Stimulated activated CD8-positive, alpha-beta memory T cell treated with anti-CD3 and anti-CD28 coated beads, Interleukin-7, amount 100 ng/mL, for 48 hours (primary cell): ENCODE data around the gene SMARCD2.
"Not testable (repeated sequence)": the region's sequence is repeated elsewhere in the genome, so short reads cannot be mapped to it uniquely, and the experiment has no call there.

ENCODE experiments used
- DNase-seq, 2 donors: peaks; one replicate each; pipeline ENCODE4 v3.0.0-alpha.2; 2020; ENCODE audit warnings: low read depth in 1 of 2; ENCODE audit errors: extremely low read depth in 1 of 2

The SMARCD2 gene

GRCh38 chr17:63853260-63853659 is 10.8 kb upstream of the SMARCD2 start:
- DNase-seq, result no peak

- DNase-seq, result no peak
These were observed 7.9 kb upstream of the SMARCD2 start for GRCh38 chr17:63850401-63850800.

- DNase-seq, result peak; percentile 89 to 95
These were observed 6.6 kb upstream of the SMARCD2 start for GRCh38 chr17:63848834-63849689.

GRCh38 chr17:63847525-63848249 is 5.2 kb upstream of the SMARCD2 start:
- DNase-seq, result no peak

- no peak for DNase-seq
These were observed 3.0 kb upstream of the SMARCD2 start for GRCh38 chr17:63845509-63845908.

GRCh38 chr17:63843910-63844677 is 1.6 kb upstream of the SMARCD2 start:
- no peak for DNase-seq

- DNase-seq, result not testable (repeated sequence)
These were observed 953 bp upstream of the SMARCD2 start for GRCh38 chr17:63843387-63843888.

- DNase-seq, result no peak
These were observed 329 bp downstream of the SMARCD2 start for GRCh38 chr17:63842173-63842539.

- DNase-seq, result no peak
These were observed 924 bp downstream of the SMARCD2 start for GRCh38 chr17:63841350-63842172.

- no peak for DNase-seq
These were observed 1.7 kb downstream of the SMARCD2 start for GRCh38 chr17:63840591-63841349.

GRCh38 chr17:63838631-63839171 is 3.8 kb downstream of the SMARCD2 start:
- DNase-seq, result no peak

- no peak for DNase-seq
These were observed 4.4 kb downstream of the SMARCD2 start for GRCh38 chr17:63837962-63838600.

GRCh38 chr17:63837480-63837879 is 5.0 kb downstream of the SMARCD2 start:
- no peak for DNase-seq

GRCh38 chr17:63836811-63837210 is 5.7 kb downstream of the SMARCD2 start:
- no peak for DNase-seq

- no peak for DNase-seq
These were observed 7.2 kb downstream of the SMARCD2 start for GRCh38 chr17:63835167-63835720.

GRCh38 chr17:63834431-63835166 is 7.9 kb downstream of the SMARCD2 start:
- DNase-seq, result no peak

GRCh38 chr17:63833741-63834373 is 8.6 kb downstream of the SMARCD2 start:
- DNase-seq, result no peak
